Gastroesophageal sphincter (tissue), 4 donors: ENCODE measurements around the gene SERPINA3. TPM values are rescaled to one million over a fixed set of nuclear protein-coding genes. Genes with fewer than 3 reads are reported as not detected.

ENCODE experiments used
- ATAC-seq: fragments of 150-250 bp; one replicate; pipeline ENCODE4 v1.9.1; 2016; ENCODE audit warnings: mild to moderate bottlenecking, moderate library complexity
- H3K27ac ChIP-seq, 4 donors: fragments of 200-600 bp; sonication (generic) in 3 of 4; 1 replicate in 3 of 4; 2 replicates in 1 of 4; pipeline ENCODE4 v1.5.1; 2016 to 2019
- H3K27me3 ChIP-seq: fragments of 200-600 bp; sonication (generic); one replicate; pipeline ENCODE4 v1.5.1; 2019
- H3K36me3 ChIP-seq, 2 donors: fragments of 200-600 bp; sonication (generic); one replicate each; pipeline ENCODE4 v1.5.1; 2019; ENCODE audit warnings: control low read depth in 1 of 2
- H3K4me1 ChIP-seq, 3 donors: fragments of 200-600 bp; sonication (generic); 1 replicate in 2 of 3; 2 replicates in 1 of 3; pipeline ENCODE4 v1.5.1; 2016 to 2019; ENCODE audit warnings: control low read depth in 2 of 3
- H3K4me3 ChIP-seq, 2 donors: fragments of 200-600 bp; sonication (generic); one replicate each; pipeline ENCODE4 v1.5.1; 2019; ENCODE audit warnings: mild to moderate bottlenecking in 1 of 2, moderate library complexity in 1 of 2
- H3K9me3 ChIP-seq, 3 donors: fragments of 200-600 bp; sonication (generic); one replicate each; pipeline ENCODE4 v1.5.1; 2017 to 2019; ENCODE audit warnings: control low read depth in 2 of 3
- CTCF ChIP-seq, 4 experiments: fragments of 200-600 bp in 2 of 4; fragments of 450-650 bp in 2 of 4; sonication (generic) in 1 of 4; IDR thresholded peaks; one replicate each; pipeline ENCODE4 v1.5.1; 2017 to 2019; ENCODE audit warnings: antibody characterized with exemption in 4 of 4, mild to moderate bottlenecking in 2 of 4, moderate library complexity in 2 of 4
- EP300 ChIP-seq: sonication (generic); formaldehyde crosslinking; IDR thresholded peaks from one replicate; pipeline ENCODE4 v1.6.1; 2017; ENCODE audit warnings: antibody characterized with exemption, mild to moderate bottlenecking
- POLR2A ChIP-seq, 2 donors: fragments of 450-650 bp; IDR thresholded peaks; one replicate each; pipeline ENCODE4 v1.6.1; 2017; ENCODE audit warnings: antibody characterized with exemption in 2 of 2, mild to moderate bottlenecking in 2 of 2, moderate library complexity in 1 of 2
- POLR2AphosphoS5 ChIP-seq: sonication (generic); formaldehyde crosslinking; IDR thresholded peaks from one replicate; pipeline ENCODE4 v1.6.1; 2017; ENCODE audit warnings: antibody characterized with exemption
- WGBS, 2 donors: methylation state at CpG; one replicate each; pipeline ENCODE4 v1.1.5; 2018; ENCODE audit warnings: low coverage in 1 of 2; 5-methylcytosine and 5-hydroxymethylcytosine counted together
- total RNA-seq, 4 donors: library from RNA; depleted of rRNA; stranded (reverse); fragments of >200 nt; gene quantifications; one replicate each; pipeline ENCODE4 v1.1.0, GENCODE V29; 2016

Gene SERPINA3
- total RNA-seq, 4 donors from 2014 or later, result 58.4 to 263 (median 215) TPM

- Histone ChIP-seq H3K9me3 (no peaks in the 10 kb centered on the region), H3K27ac (no peak overlapping the region), H3K36me3 (no peaks in the 10 kb centered on the region), H3K4me3 (no peak overlapping the region), H3K4me1 (peaks cover 0 to 26% (median 21%) of the 10 kb centered on the region in 3 donors), H3K27me3 (no peaks in the 10 kb centered on the region)
- WGBS, 2 donors, result 44 to 100% methylated on average over 1 to 2 of the region's 2 CpGs
- TF ChIP-seq POLR2AphosphoS5 (no peak), EP300 (no peak), CTCF (IDR thresholded peaks at IDR 0.05) (no peak), POLR2A (IDR thresholded peaks at IDR 0.05) (no peak)
- no peak for ATAC-seq
Measured at GRCh38 chr14:94595912-94596311, 16.3 kb upstream of the SERPINA3 start.

- H3K9me3 ChIP-seq, result no peaks in the 10 kb centered on the region
- 79 to 86% methylated on average over 7 to 9 of the region's 9 CpGs for WGBS, 2 donors
- no peaks in the 10 kb centered on the region for H3K27me3 ChIP-seq
- no peaks in the 10 kb centered on the region for H3K36me3 ChIP-seq
- TF ChIP-seq POLR2A (IDR thresholded peaks at IDR 0.05) (no peak), CTCF (IDR thresholded peaks at IDR 0.05) (no peak), EP300 (no peak), POLR2AphosphoS5 (no peak)
- no peak overlapping the region for H3K4me3 ChIP-seq
- no peak overlapping the region for H3K27ac ChIP-seq
- no peak for ATAC-seq
- H3K4me1 ChIP-seq, result peaks cover 0 to 28% (median 21%) of the 10 kb centered on the region in 3 donors
Measured at GRCh38 chr14:94596361-94596760, 15.8 kb upstream of the SERPINA3 start.

- no peak for ATAC-seq
- Histone ChIP-seq H3K27ac (no peak overlapping the region), H3K27me3 (no peaks in the 10 kb centered on the region), H3K4me1 (peaks cover 0 to 43% (median 21%) of the 10 kb centered on the region in 3 donors), H3K36me3 (no peaks in the 10 kb centered on the region), H3K9me3 (no peaks in the 10 kb centered on the region), H3K4me3 (no peak overlapping the region)
- 93% methylated on average over 3 of the region's 5 CpGs; no CpG with 5 or more reads in 1 of the 2 donors for WGBS, 2 donors
- TF ChIP-seq CTCF (IDR thresholded peaks at IDR 0.05), result no peak
- TF ChIP-seq POLR2AphosphoS5, result no peak
- TF ChIP-seq EP300, result no peak
- no peak for TF ChIP-seq POLR2A (IDR thresholded peaks at IDR 0.05)
Measured at GRCh38 chr14:94597788-94598187, 14.4 kb upstream of the SERPINA3 start.

GRCh38 chr14:94598506-94598815 is 13.7 kb upstream of the SERPINA3 start:
- H3K27ac ChIP-seq, result peak overlapping the region in 3 of 4 donors; percentile 68 to 74 (median 72)
- ATAC-seq, result no peak
- peaks cover 0 to 46% (median 21%) of the 10 kb centered on the region in 3 donors for H3K4me1 ChIP-seq
- no peak overlapping the region for H3K4me3 ChIP-seq
- H3K36me3 ChIP-seq, result no peaks in the 10 kb centered on the region
- no peaks in the 10 kb centered on the region for H3K9me3 ChIP-seq
- 43 to 50% methylated on average over 1 to 2 of the region's 7 CpGs for WGBS, 2 donors
- TF ChIP-seq POLR2A (IDR thresholded peaks at IDR 0.05), result no peak
- no peak for TF ChIP-seq EP300
- no peak for TF ChIP-seq POLR2AphosphoS5
- no peak for TF ChIP-seq CTCF (IDR thresholded peaks at IDR 0.05)
- no peaks in the 10 kb centered on the region for H3K27me3 ChIP-seq

GRCh38 chr14:94598816-94599655 is 13.2 kb upstream of the SERPINA3 start:
- peak; percentile 80 for ATAC-seq

More at GRCh38 chr14:94598816-94599655, 13.2 kb upstream of the SERPINA3 start:
- no peaks in the 10 kb centered on the region for H3K9me3 ChIP-seq
- 38% methylated on average over 3 of the region's 11 CpGs; no CpG with 5 or more reads in 1 of the 2 donors for WGBS, 2 donors
- H3K27ac ChIP-seq, result peak overlapping the region; percentile 39 to 74 (median 70)
- peaks cover 0 to 46% (median 21%) of the 10 kb centered on the region in 3 donors for H3K4me1 ChIP-seq
- no peak overlapping the region for H3K4me3 ChIP-seq
- H3K27me3 ChIP-seq, result no peaks in the 10 kb centered on the region
- peak; percentile 93 for TF ChIP-seq POLR2AphosphoS5
- TF ChIP-seq CTCF (IDR thresholded peaks at IDR 0.05), result peak in 1 of 4 experiments; percentile 27
- TF ChIP-seq POLR2A (IDR thresholded peaks at IDR 0.05), result no peak
- no peaks in the 10 kb centered on the region for H3K36me3 ChIP-seq
